ENCODE results near the gene MS4A18.

GRCh38 chr11:60777106-60777505 is 52.6 kb downstream of the MS4A18 start:
- TF ChIP-seq EZH2 (IDR thresholded peaks at IDR 0.05; ENCODE audit: low read depth): no peak
- TF ChIP-seq, protein P1, sequence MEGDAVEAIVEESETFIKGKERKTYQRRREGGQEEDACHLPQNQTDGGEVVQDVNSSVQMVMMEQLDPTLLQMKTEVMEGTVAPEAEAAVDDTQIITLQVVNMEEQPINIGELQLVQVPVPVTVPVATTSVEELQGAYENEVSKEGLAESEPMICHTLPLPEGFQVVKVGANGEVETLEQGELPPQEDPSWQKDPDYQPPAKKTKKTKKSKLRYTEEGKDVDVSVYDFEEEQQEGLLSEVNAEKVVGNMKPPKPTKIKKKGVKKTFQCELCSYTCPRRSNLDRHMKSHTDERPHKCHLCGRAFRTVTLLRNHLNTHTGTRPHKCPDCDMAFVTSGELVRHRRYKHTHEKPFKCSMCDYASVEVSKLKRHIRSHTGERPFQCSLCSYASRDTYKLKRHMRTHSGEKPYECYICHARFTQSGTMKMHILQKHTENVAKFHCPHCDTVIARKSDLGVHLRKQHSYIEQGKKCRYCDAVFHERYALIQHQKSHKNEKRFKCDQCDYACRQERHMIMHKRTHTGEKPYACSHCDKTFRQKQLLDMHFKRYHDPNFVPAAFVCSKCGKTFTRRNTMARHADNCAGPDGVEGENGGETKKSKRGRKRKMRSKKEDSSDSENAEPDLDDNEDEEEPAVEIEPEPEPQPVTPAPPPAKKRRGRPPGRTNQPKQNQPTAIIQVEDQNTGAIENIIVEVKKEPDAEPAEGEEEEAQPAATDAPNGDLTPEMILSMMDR (conservative IDR thresholded peaks at IDR 0.05): no peak
